ENCODE measurements around the gene DRG2.

- no peak for TF ChIP-seq E2F8 (IDR thresholded peaks at IDR 0.05; ENCODE audit: low read depth, partially characterized antibody)
- no peak for TF ChIP-seq CTCF (IDR thresholded peaks at IDR 0.05 in 2 of 3, conservative IDR thresholded peaks at IDR 0.05 in 1 of 3; ENCODE audit: insufficient read depth in 2 of 3, low read depth in 1 of 3, low read length in 3 of 3)
- TF ChIP-seq GABPA (tag; conservative IDR thresholded peaks at IDR 0.05; ENCODE audit: low read depth), result no peak
- no peak for TF ChIP-seq TAF9B (IDR thresholded peaks at IDR 0.05; ENCODE audit: partially characterized antibody)
- no peak for TF ChIP-seq ZBTB9 (CRISPR knock-in tag; IDR thresholded peaks at IDR 0.05)
Measured at GRCh38 chr17:18076936-18077335, 10.8 kb upstream of the DRG2 start.
